Inferior parietal cortex (tissue), 1 donor: ENCODE results near the gene LRP1B.
"Not testable (repeated sequence)": the region's sequence is repeated elsewhere in the genome, so short reads cannot be mapped to it uniquely, and the experiment has no call there.

ENCODE experiments used
- DNase-seq: peaks from one replicate; pipeline ENCODE4 v3.0.0-alpha.2; 2016; ENCODE audit errors: extremely low spot score

Gene LRP1B

GRCh38 chr2:140354544-140354943, 1776.3 kb downstream of the LRP1B start:
- no peak for DNase-seq

GRCh38 chr2:140353541-140353940, 1777.3 kb downstream of the LRP1B start:
- no peak for DNase-seq

GRCh38 chr2:140351692-140352091, 1779.1 kb downstream of the LRP1B start:
- no peak for DNase-seq

- peak; percentile 9 for DNase-seq
Measured at GRCh38 chr2:140349695-140350094, 1781.1 kb downstream of the LRP1B start.

- no peak for DNase-seq
Measured at GRCh38 chr2:140348826-140349225, 1782.0 kb downstream of the LRP1B start.

GRCh38 chr2:140344838-140345237, 1786.0 kb downstream of the LRP1B start:
- no peak for DNase-seq

- DNase-seq = not testable (repeated sequence)
Measured at GRCh38 chr2:140344266-140344665, 1786.5 kb downstream of the LRP1B start.

- DNase-seq = no peak
Measured at GRCh38 chr2:140338795-140339194, 1792.0 kb downstream of the LRP1B start.

GRCh38 chr2:140337061-140337460, 1793.8 kb downstream of the LRP1B start:
- DNase-seq = no peak

- DNase-seq = no peak
Measured at GRCh38 chr2:140316345-140316744, 1814.5 kb downstream of the LRP1B start.

GRCh38 chr2:140311905-140312304, 1818.9 kb downstream of the LRP1B start:
- DNase-seq = no peak

GRCh38 chr2:140308706-140309105, 1822.1 kb downstream of the LRP1B start:
- no peak for DNase-seq

- DNase-seq = no peak
Measured at GRCh38 chr2:140307532-140307931, 1823.3 kb downstream of the LRP1B start.

GRCh38 chr2:140295767-140296166, 1835.0 kb downstream of the LRP1B start:
- no peak for DNase-seq

- DNase-seq = no peak
Measured at GRCh38 chr2:140288726-140289125, 1842.1 kb downstream of the LRP1B start.

GRCh38 chr2:140288213-140288612, 1842.6 kb downstream of the LRP1B start:
- no peak for DNase-seq

- no peak for DNase-seq
Measured at GRCh38 chr2:140286377-140286776, 1844.4 kb downstream of the LRP1B start.

GRCh38 chr2:140277344-140277743, 1853.5 kb downstream of the LRP1B start:
- DNase-seq = not testable (repeated sequence)

GRCh38 chr2:140276661-140277060, 1854.2 kb downstream of the LRP1B start:
- no peak for DNase-seq

- no peak for DNase-seq
Measured at GRCh38 chr2:140275427-140275826, 1855.4 kb downstream of the LRP1B start.

- DNase-seq = no peak
Measured at GRCh38 chr2:140274891-140275290, 1855.9 kb downstream of the LRP1B start.

GRCh38 chr2:140273958-140274357, 1856.9 kb downstream of the LRP1B start:
- DNase-seq = no peak

- DNase-seq = no peak
Measured at GRCh38 chr2:140273408-140273807, 1857.4 kb downstream of the LRP1B start.

- DNase-seq = no peak
Measured at GRCh38 chr2:140270224-140270623, 1860.6 kb downstream of the LRP1B start.

- no peak for DNase-seq
Measured at GRCh38 chr2:140269000-140269399, 1861.8 kb downstream of the LRP1B start.
